ENCODE results near the gene IL17B. TPM values are rescaled to one million over a fixed set of nuclear protein-coding genes. Genes with fewer than 3 reads are reported as not detected.

Gene IL17B
- total RNA-seq, 4 donors from 2014 or later = 2.0 to 2.5 (median 2.1) TPM; not detected in 1

DNA sequence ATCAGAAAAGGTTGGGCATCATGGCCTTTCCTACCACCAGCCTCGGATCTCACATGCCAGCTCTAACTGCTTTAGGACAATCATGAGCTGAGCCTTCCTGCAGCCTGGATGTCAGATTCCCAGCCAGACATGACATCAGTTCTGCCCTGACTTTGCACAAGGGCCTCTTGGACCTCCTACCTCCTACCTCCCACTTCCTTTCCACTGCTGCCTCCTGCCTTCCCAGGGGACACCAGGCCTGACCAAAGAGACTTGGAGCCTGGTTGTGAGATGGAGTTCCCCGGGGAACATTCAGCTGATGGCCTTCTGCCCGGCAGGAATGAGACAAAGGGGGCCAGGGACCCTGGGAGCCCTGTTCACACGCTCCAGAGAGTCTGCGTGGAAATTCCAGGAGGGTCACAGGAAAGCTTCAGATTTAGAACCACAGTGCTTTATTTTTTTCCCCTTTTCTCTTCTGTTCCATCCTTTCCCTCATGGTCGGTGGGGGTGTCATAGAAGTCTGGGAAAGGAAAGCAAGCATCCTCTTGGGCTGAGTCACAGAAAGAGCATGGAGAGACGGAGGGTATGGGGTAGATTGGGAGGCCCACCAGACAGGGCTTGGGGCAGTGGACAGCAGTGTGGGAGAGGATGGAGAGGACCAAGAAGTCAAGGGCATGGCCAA lies 35.4 kb upstream of the IL17B start:
- no peak for DNase-seq
- H3K27me3 ChIP-seq = no peaks in the 10 kb centered on the region
- peaks cover 0 to 59% (median 6%) of the 10 kb centered on the region in 3 donors for H3K4me1 ChIP-seq
- H3K36me3 ChIP-seq = peaks cover 0 to 10% (median 7%) of the 10 kb centered on the region in 3 donors
- intact Hi-C loops (cut with DNase I) = loop anchor here (2.0 kb wide), 1 partner anchor 42 kb away; no protein-coding TSS in a partner anchor
- H3K4me3 ChIP-seq = peak overlapping the region in 3 of 4 donors; percentile 51 to 66 (median 52)
- H3K9me3 ChIP-seq = no peaks in the 10 kb centered on the region
- TF ChIP-seq, protein P1, sequence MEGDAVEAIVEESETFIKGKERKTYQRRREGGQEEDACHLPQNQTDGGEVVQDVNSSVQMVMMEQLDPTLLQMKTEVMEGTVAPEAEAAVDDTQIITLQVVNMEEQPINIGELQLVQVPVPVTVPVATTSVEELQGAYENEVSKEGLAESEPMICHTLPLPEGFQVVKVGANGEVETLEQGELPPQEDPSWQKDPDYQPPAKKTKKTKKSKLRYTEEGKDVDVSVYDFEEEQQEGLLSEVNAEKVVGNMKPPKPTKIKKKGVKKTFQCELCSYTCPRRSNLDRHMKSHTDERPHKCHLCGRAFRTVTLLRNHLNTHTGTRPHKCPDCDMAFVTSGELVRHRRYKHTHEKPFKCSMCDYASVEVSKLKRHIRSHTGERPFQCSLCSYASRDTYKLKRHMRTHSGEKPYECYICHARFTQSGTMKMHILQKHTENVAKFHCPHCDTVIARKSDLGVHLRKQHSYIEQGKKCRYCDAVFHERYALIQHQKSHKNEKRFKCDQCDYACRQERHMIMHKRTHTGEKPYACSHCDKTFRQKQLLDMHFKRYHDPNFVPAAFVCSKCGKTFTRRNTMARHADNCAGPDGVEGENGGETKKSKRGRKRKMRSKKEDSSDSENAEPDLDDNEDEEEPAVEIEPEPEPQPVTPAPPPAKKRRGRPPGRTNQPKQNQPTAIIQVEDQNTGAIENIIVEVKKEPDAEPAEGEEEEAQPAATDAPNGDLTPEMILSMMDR (IDR thresholded peaks at IDR 0.05) = no peak
- TF ChIP-seq POLR2A (IDR thresholded peaks at IDR 0.05) = no peak
- peak overlapping the region; percentile 53 to 90 (median 88) for H3K27ac ChIP-seq
- 42 to 68% methylated on average over 4 to 7 of the region's 7 CpGs for WGBS, 2 donors

DNA sequence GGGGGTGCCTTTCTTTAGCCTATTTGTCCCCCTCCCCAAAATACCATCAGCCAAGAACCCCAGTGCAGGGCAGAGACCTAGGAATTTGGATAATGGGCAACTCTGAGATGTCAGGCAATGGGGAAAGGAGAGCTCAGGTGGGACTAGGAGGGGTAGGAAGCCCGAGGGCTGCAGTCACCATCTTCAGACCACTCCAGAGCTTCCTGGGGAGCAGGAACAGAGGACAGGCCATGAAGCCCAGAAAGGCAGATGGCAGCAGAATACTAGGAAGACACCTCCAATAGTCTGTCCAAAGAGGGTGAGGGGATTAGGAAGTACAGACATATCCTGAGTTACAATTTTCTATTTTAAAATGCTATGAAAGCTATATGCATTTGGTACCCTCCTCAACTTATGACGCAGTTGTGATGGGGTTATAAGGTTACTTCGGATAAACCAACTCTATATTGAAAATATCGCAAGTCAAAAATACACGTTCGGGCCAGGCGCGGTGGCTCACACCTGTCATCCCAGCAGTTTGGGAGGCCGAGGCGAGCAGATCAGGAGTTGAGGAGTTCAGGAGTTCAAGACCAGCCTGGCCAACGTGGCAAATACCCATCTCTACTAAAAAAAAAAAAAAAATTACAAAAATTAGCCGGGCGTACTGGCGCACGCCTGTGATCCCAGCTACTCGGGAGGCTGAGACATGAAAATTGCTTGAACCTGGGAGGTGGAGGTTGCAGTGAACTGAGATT lies 34.6 kb upstream of the IL17B start:
- Histone ChIP-seq H3K4me1 (peaks cover 0 to 50% (median 5%) of the 10 kb centered on the region in 3 donors), H3K27me3 (no peaks in the 10 kb centered on the region), H3K4me3 (peak overlapping the region; percentile 3 to 66 (median 52)), H3K27ac (peak overlapping the region; percentile 58 to 90 (median 88)), H3K9me3 (no peaks in the 10 kb centered on the region), H3K36me3 (peaks cover 0 to 10% (median 7%) of the 10 kb centered on the region in 3 donors)
- intact Hi-C loops (cut with DNase I) = loop anchor here (2.0 kb wide), 1 partner anchor 41 kb away; no protein-coding TSS in a partner anchor
- no peak for DNase-seq
- WGBS, 2 donors = 65 to 78% methylated on average over 16 of the region's 16 CpGs
- no peak for TF ChIP-seq POLR2A (IDR thresholded peaks at IDR 0.05)
- TF ChIP-seq, protein P1 (IDR thresholded peaks at IDR 0.05) = no peak

GRCh38 chr5:149412783-149413476 lies 33.8 kb upstream of the IL17B start:
- TF ChIP-seq, protein P1 (IDR thresholded peaks at IDR 0.05) = no peak
- TF ChIP-seq POLR2A (IDR thresholded peaks at IDR 0.05) = no peak
- peaks cover 0 to 43% (median 5%) of the 10 kb centered on the region in 3 donors for H3K4me1 ChIP-seq
- peak overlapping the region; percentile 3 to 66 (median 52) for H3K4me3 ChIP-seq
- H3K9me3 ChIP-seq = no peaks in the 10 kb centered on the region
- H3K36me3 ChIP-seq = peaks cover 0 to 10% (median 7%) of the 10 kb centered on the region in 3 donors
- DNase-seq = no peak
- 81 to 87% methylated on average over 6 of the region's 8 CpGs for WGBS, 2 donors
- intact Hi-C loops (cut with DNase I) = no loop called here
- H3K27ac ChIP-seq = peak overlapping the region; percentile 58 to 90 (median 88)
- H3K27me3 ChIP-seq = no peaks in the 10 kb centered on the region

- intact Hi-C loops (cut with DNase I) = no loop called here
- Histone ChIP-seq H3K4me3 (peak overlapping the region; percentile 24 to 66 (median 52)), H3K4me1 (peaks cover 0 to 39% (median 2%) of the 10 kb centered on the region in 3 donors)
These were observed 32.8 kb upstream of the IL17B start for GRCh38 chr5:149411738-149412519.

More at GRCh38 chr5:149411738-149412519, 32.8 kb upstream of the IL17B start:
- DNase-seq = no peak
- Histone ChIP-seq H3K36me3 (peaks cover 0 to 10% (median 7%) of the 10 kb centered on the region in 3 donors), H3K9me3 (no peaks in the 10 kb centered on the region), H3K27ac (peak overlapping the region; percentile 58 to 90 (median 88)), H3K27me3 (peaks cover 0 to 4% (median 0%) of the 10 kb centered on the region in 4 donors)
- TF ChIP-seq, protein P1 (IDR thresholded peaks at IDR 0.05) = no peak
- TF ChIP-seq POLR2A (IDR thresholded peaks at IDR 0.05) = no peak
- 45 to 59% methylated on average over 3 to 5 of the region's 9 CpGs for WGBS, 2 donors

Measured in esophagus squamous epithelium (tissue), 5 donors.